ENCODE data around the gene PPEF1. TPM values are rescaled to one million over a fixed set of nuclear protein-coding genes. Genes with fewer than 3 reads are reported as not detected.

Gene PPEF1
- total RNA-seq, 2 donors from 2014 or later, result 1.9 to 6.0 TPM

- TF ChIP-seq POLR2AphosphoS5 (IDR thresholded peaks at IDR 0.05) (no peak), POLR2A (IDR thresholded peaks at IDR 0.05) (no peak), CTCF (IDR thresholded peaks at IDR 0.05) (no peak)
- Histone ChIP-seq H3K27me3 (replicated peaks; ENCODE audit: insufficient read depth) (no peaks in the 10 kb centered on the region), H3K4me1 (replicated peaks) (no peaks in the 10 kb centered on the region), H3K9me3 (no peaks in the 10 kb centered on the region), H3K36me3 (no peaks in the 10 kb centered on the region), H3K4me3 (no peak overlapping the region), H3K27ac (no peak overlapping the region)
- 50% methylated on average over 3 of the region's 7 CpGs for WGBS
- intact Hi-C loops (cut with DNase I), result no loop called here
- DNase-seq (ENCODE audit: low spot score), result no peak
Observed at GRCh38 chrX:18877469-18877868, 170.0 kb downstream of the PPEF1 start.

Other genes with a start within 250 kb of the PPEF1 start
- gene RS1, start 35.5 kb upstream of the PPEF1 start, total RNA-seq, result not detected